GM12878 (cell line): Measurements from ENCODE around the gene IRGC. TPM values are rescaled to one million over a fixed set of nuclear protein-coding genes. Genes with fewer than 3 reads are reported as not detected.
A peak's percentile ranks its signal among the peaks of the same experiment; 100 is the strongest.

ENCODE experiments used
- ASH2L ChIP-seq: fragments of 300-600, 200-600 bp; sonication (generic); IDR thresholded peaks from 2 replicates; pipeline ENCODE4 v1.6.1; 2017; ENCODE audit warnings: low read depth, mild to moderate bottlenecking, borderline replicate concordance
- CHD1 ChIP-seq: IDR thresholded peaks from 2 replicates; pipeline ENCODE4 v1.6.1; 2012; ENCODE audit warnings: low read depth, low read length, improper control_type of control experiment
- CHD2 ChIP-seq: IDR thresholded peaks from 2 replicates; pipeline ENCODE4 v1.6.1; 2011; ENCODE audit warnings: low read depth, low read length, improper control_type of control experiment, borderline replicate concordance
- GABPA ChIP-seq: IDR thresholded peaks from 2 replicates; pipeline ENCODE4 v1.6.1; 2014; ENCODE audit warnings: antibody characterized with exemption, low read depth, mild to moderate bottlenecking, inconsistent platforms
- IKZF1 ChIP-seq: fragments of 450-650 bp; conservative IDR thresholded peaks from 2 replicates; pipeline ENCODE4 v1.6.1; 2017; ENCODE audit warnings: antibody characterized with exemption, mild to moderate bottlenecking
- NFIC ChIP-seq: IDR thresholded peaks from 2 replicates; pipeline ENCODE4 v1.6.1; 2012; ENCODE audit warnings: low read depth, mild to moderate bottlenecking, inconsistent platforms, low read length, moderate library complexity
- SMARCA5 ChIP-seq: fragments of 450-650 bp; IDR thresholded peaks from 2 replicates; pipeline ENCODE4 v1.6.1; 2017; ENCODE audit warnings: mild to moderate bottlenecking
- ZNF24 ChIP-seq: fragments of 450-650 bp; IDR thresholded peaks from 2 replicates; pipeline ENCODE4 v1.6.1; 2017; ENCODE audit warnings: antibody characterized with exemption, mild to moderate bottlenecking
- ZNF622 ChIP-seq: fragments of 450-650 bp; IDR thresholded peaks from 2 replicates; pipeline ENCODE4 v1.6.1; 2017; ENCODE audit warnings: mild to moderate bottlenecking, inconsistent platforms
- polyA plus RNA-seq, 11 experiments: library from polyadenylated mRNA; depleted of rRNA in 4 of 11; unstranded in 6 of 11; stranded (reverse) in 5 of 11; fragments of >200 nt; fragmentation: Nextera tagmentation in 4 of 11; fragmentation: Illumina TruSeq in 1 of 11; extraction: Ambion mirVana in 4 of 11; extraction: Trizol in 1 of 11; gene quantifications; 1 replicate in 1 of 11; 2 replicates in 10 of 11; pipeline versions ENCODE4 v1.2.1 to v1.2.3, GENCODE V29; 2011 to 2016; ENCODE audit warnings: inconsistent platforms in 2 of 11, missing spikeins in 2 of 11, low read depth in 1 of 11
- total RNA-seq, 4 experiments: library from RNA; depleted of rRNA in 3 of 4; stranded (reverse); fragments of >200 nt in 3 of 4; fragmentation: Illumina TruSeq in 1 of 4; extraction: Trizol in 1 of 4; gene quantifications; 2 replicates each; pipeline versions ENCODE4 v1.2.1 to v1.2.3, GENCODE V29; 2013 to 2021
- TF ChIP-seq, protein P1 (sequence below): fragments of 450-650 bp; IDR thresholded peaks from 2 replicates; pipeline ENCODE4 v1.6.1; 2016; ENCODE audit warnings: mild to moderate bottlenecking
- TF ChIP-seq, protein P2 (sequence below): IDR thresholded peaks from 2 replicates; pipeline ENCODE4 v1.6.1; 2012; ENCODE audit warnings: low read depth, low read length, improper control_type of control experiment
- TF ChIP-seq, protein P3 (sequence below), 3 experiments: IDR thresholded peaks in 2 of 3; conservative IDR thresholded peaks in 1 of 3; 2 replicates each; pipeline ENCODE4 v1.5.1; 2011; ENCODE audit warnings: low read depth in 3 of 3, low read length in 3 of 3, mild to moderate bottlenecking in 3 of 3, control low read depth in 2 of 3, moderate library complexity in 2 of 3, inconsistent platforms in 1 of 3, mixed read lengths in 1 of 3; ENCODE audit not compliant: control insufficient read depth in 2 of 3, insufficient read depth in 1 of 3; ENCODE audit errors: extremely low read depth in 1 of 3
- TF ChIP-seq, protein P4 (sequence below): fragments of 450-650 bp; IDR thresholded peaks from 2 replicates; pipeline ENCODE4 v1.6.1; 2016; ENCODE audit warnings: mild to moderate bottlenecking, moderate library complexity, borderline replicate concordance

IRGC gene
- total and polyA plus RNA-seq, 10 of the 15 experiments (the other 5 are each of a cell fraction or from before 2014, with no cell fraction given) = 0.04 TPM; not detected in 9

DNA sequence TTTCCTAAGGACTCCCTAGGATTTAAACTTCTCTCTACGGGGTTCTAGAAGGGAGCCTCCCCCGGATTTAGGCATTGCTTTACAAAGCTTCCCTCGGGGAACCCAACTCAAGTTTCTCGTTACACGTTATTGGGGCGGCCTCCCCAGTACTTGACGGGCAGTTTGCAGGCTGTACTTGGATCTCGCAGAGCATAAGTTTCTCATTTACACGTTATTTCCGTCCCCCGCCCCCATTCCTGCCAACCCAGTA lies 38.3 kb downstream of the IRGC start (continued):
- TF ChIP-seq CHD2 = no peak
- TF ChIP-seq, protein P1, sequence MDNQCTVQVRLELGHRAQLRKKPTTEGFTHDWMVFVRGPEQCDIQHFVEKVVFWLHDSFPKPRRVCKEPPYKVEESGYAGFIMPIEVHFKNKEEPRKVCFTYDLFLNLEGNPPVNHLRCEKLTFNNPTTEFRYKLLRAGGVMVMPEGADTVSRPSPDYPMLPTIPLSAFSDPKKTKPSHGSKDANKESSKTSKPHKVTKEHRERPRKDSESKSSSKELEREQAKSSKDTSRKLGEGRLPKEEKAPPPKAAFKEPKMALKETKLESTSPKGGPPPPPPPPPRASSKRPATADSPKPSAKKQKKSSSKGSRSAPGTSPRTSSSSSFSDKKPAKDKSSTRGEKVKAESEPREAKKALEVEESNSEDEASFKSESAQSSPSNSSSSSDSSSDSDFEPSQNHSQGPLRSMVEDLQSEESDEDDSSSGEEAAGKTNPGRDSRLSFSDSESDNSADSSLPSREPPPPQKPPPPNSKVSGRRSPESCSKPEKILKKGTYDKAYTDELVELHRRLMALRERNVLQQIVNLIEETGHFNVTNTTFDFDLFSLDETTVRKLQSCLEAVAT = no peak
- TF ChIP-seq, protein P2, sequence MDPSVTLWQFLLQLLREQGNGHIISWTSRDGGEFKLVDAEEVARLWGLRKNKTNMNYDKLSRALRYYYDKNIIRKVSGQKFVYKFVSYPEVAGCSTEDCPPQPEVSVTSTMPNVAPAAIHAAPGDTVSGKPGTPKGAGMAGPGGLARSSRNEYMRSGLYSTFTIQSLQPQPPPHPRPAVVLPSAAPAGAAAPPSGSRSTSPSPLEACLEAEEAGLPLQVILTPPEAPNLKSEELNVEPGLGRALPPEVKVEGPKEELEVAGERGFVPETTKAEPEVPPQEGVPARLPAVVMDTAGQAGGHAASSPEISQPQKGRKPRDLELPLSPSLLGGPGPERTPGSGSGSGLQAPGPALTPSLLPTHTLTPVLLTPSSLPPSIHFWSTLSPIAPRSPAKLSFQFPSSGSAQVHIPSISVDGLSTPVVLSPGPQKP = 0 out of 2 replicates have a peak, but pooled peaks have one; percentile 56
- no peak for TF ChIP-seq GABPA
- TF ChIP-seq CHD1 = no peak
- no peak for TF ChIP-seq ZNF24
- TF ChIP-seq SMARCA5 = no peak
- TF ChIP-seq IKZF1 = no peak
- TF ChIP-seq, protein P3, sequence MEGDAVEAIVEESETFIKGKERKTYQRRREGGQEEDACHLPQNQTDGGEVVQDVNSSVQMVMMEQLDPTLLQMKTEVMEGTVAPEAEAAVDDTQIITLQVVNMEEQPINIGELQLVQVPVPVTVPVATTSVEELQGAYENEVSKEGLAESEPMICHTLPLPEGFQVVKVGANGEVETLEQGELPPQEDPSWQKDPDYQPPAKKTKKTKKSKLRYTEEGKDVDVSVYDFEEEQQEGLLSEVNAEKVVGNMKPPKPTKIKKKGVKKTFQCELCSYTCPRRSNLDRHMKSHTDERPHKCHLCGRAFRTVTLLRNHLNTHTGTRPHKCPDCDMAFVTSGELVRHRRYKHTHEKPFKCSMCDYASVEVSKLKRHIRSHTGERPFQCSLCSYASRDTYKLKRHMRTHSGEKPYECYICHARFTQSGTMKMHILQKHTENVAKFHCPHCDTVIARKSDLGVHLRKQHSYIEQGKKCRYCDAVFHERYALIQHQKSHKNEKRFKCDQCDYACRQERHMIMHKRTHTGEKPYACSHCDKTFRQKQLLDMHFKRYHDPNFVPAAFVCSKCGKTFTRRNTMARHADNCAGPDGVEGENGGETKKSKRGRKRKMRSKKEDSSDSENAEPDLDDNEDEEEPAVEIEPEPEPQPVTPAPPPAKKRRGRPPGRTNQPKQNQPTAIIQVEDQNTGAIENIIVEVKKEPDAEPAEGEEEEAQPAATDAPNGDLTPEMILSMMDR (IDR thresholded peaks at IDR 0.05 in 2 of 3, conservative IDR thresholded peaks at IDR 0.05 in 1 of 3; ENCODE audit: control insufficient read depth in 2 of 3, extremely low read depth in 1 of 3, insufficient read depth in 1 of 3, low read depth in 3 of 3, low read length in 3 of 3) = no peak
- TF ChIP-seq ZNF622 = no peak
- TF ChIP-seq, protein P4, sequence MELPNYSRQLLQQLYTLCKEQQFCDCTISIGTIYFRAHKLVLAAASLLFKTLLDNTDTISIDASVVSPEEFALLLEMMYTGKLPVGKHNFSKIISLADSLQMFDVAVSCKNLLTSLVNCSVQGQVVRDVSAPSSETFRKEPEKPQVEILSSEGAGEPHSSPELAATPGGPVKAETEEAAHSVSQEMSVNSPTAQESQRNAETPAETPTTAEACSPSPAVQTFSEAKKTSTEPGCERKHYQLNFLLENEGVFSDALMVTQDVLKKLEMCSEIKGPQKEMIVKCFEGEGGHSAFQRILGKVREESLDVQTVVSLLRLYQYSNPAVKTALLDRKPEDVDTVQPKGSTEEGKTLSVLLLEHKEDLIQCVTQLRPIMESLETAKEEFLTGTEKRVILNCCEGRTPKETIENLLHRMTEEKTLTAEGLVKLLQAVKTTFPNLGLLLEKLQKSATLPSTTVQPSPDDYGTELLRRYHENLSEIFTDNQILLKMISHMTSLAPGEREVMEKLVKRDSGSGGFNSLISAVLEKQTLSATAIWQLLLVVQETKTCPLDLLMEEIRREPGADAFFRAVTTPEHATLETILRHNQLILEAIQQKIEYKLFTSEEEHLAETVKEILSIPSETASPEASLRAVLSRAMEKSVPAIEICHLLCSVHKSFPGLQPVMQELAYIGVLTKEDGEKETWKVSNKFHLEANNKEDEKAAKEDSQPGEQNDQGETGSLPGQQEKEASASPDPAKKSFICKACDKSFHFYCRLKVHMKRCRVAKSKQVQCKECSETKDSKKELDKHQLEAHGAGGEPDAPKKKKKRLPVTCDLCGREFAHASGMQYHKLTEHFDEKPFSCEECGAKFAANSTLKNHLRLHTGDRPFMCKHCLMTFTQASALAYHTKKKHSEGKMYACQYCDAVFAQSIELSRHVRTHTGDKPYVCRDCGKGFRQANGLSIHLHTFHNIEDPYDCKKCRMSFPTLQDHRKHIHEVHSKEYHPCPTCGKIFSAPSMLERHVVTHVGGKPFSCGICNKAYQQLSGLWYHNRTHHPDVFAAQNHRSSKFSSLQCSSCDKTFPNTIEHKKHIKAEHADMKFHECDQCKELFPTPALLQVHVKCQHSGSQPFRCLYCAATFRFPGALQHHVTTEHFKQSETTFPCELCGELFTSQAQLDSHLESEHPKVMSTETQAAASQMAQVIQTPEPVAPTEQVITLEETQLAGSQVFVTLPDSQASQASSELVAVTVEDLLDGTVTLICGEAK = no peak
- no peak for TF ChIP-seq ASH2L
- TF ChIP-seq NFIC = 0 out of 2 replicates have a peak, but pooled peaks have one; percentile 8
